Measurements from ENCODE around the gene ZDHHC3. TPM values are rescaled to one million over a fixed set of nuclear protein-coding genes. Genes with fewer than 3 reads are reported as not detected.

Gene ZDHHC3
- total RNA-seq, 1 donor from 2014 or later, result 53.7 TPM

GRCh38 chr3:44894485-44894884, 81.5 kb downstream of the ZDHHC3 start:
- DNase-seq (ENCODE audit: low spot score), result no peak

GRCh38 chr3:44893097-44893496, 82.9 kb downstream of the ZDHHC3 start:
- DNase-seq (ENCODE audit: low spot score), result no peak

- no peak for DNase-seq (ENCODE audit: low spot score)
These were observed 83.3 kb downstream of the ZDHHC3 start for GRCh38 chr3:44892689-44893088.

- no peak for DNase-seq (ENCODE audit: low spot score)
These were observed 85.1 kb downstream of the ZDHHC3 start for GRCh38 chr3:44890852-44891251.

DNA sequence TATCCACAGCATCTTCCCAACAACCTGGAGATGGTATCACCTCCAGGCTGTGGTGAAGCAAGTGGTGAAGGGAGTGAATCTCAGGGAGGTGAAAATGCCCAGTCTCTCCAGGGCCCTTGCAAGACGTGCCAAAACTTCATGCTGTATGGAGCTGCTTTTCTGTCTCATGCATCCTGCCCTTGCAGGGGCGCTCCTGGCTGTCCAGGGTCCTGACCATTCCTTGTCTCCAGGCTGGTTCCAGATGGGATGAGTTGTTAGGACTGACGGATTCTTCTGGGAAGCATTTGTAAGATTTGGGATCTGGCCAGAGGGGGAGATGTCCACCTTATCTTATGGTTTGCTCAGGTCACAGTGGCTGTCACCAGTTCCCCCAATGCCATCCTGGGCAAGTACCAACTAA, 85.7 kb downstream of the ZDHHC3 start:
- DNase-seq (ENCODE audit: low spot score), result no peak

DNA sequence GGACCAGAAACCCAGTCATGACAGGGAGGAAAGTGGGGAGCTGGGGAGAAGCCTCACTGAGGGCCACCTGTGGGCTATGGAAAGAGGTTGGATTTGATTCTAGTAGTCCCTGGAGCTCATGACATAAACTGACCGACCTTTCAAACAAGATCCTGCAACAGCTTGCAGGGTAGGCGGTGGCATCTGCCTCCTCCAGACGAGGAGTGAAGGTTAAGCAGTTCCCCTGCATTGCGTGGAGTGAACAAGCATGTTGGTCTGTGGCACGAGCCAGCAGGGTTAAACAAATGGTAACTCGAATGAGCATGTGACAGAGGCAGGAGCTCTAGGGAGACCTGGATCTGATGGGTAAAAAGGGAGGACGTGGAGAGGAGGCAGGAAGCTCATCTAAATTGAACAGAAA, 88.9 kb downstream of the ZDHHC3 start:
- DNase-seq (ENCODE audit: low spot score), result no peak

- no peak for DNase-seq (ENCODE audit: low spot score)
These were observed 89.4 kb downstream of the ZDHHC3 start for GRCh38 chr3:44886561-44886960.

GRCh38 chr3:44885618-44886017, 90.4 kb downstream of the ZDHHC3 start:
- peak; percentile 37 for DNase-seq (ENCODE audit: low spot score)

- peak; percentile 44 for DNase-seq (ENCODE audit: low spot score)
These were observed 92.0 kb downstream of the ZDHHC3 start for GRCh38 chr3:44883999-44884431.

DNA sequence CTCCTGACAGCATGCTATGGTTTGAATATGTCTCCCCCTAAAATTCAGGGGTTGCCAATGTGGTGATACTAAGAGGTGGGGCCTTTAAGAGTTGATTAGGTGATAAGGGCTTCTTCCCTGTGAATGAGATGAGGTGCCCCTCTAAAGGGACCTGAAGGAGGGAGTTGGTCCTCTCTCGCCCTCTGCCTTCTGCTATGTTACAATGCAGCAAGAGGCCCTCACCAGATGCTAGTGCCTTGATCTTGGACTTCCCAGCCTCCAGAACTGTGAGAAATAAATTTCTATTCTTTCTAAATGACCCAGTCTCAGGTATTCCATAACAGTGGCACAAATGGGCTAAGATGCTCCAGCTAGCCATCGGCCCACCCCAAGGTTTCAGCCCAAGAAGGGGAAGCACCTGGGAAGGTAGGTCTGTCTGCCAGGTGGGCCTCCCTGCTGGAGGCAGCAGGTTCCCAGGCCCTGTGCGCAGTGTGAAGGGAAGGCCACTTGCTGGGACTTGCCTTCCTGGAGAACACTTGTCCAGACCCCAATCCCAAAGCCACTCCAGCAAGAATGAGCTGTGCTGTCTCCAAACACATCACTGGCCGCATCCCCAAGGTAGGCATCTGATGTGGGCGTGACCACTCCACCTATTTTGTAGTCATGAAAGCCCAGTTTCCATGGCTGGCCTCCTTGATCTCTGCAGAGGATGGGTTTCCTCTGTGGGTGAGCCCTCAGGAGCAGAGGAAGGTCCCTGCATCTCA, 92.6 kb downstream of the ZDHHC3 start:
- no peak for DNase-seq (ENCODE audit: low spot score)

DNA sequence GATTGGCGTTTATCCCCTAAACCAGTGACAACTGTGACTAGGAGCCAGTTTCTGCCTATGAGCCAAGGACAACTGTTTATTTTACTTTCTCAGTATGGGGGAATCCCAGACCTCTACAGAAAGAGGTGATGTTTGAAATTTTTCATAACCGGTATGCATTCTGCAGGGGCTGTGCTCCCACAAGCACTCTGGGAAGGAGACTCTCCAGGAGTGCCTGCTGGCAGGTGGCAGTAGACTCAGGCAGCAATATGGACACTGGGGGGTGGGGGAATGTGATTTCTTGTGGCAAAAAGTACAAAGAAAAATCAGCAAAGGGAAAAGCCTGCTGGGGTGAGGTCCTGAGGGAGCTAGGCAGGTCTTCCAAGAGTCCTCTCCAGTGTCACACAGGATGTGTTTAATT, 95.7 kb downstream of the ZDHHC3 start:
- no peak for DNase-seq (ENCODE audit: low spot score)

GRCh38 chr3:44877333-44877732, 98.6 kb downstream of the ZDHHC3 start:
- no peak for DNase-seq (ENCODE audit: low spot score)

- DNase-seq (ENCODE audit: low spot score), result no peak
These were observed 100.4 kb downstream of the ZDHHC3 start for GRCh38 chr3:44875596-44875995.

Other genes starting within 250 kb of the ZDHHC3 start
- 14.0 TPM for gene ZNF501, start 246.5 kb downstream of the ZDHHC3 start, total RNA-seq (ENCODE audit: insufficient read depth, low replicate concordance)
- gene KIAA1143, start 214.6 kb downstream of the ZDHHC3 start, total RNA-seq (ENCODE audit: insufficient read depth, low replicate concordance), result 26.7 TPM
- 5.3 TPM for gene KIF15, start 214.4 kb downstream of the ZDHHC3 start, total RNA-seq (ENCODE audit: insufficient read depth, low replicate concordance)
- gene TMEM42, start 114.3 kb downstream of the ZDHHC3 start, total RNA-seq (ENCODE audit: insufficient read depth, low replicate concordance), result 24.8 TPM
- gene TGM4, start 101.6 kb downstream of the ZDHHC3 start, total RNA-seq (ENCODE audit: insufficient read depth, low replicate concordance), result 3.1 TPM
- gene EXOSC7, start 70 bp upstream of the ZDHHC3 start, total RNA-seq (ENCODE audit: insufficient read depth, low replicate concordance), result 15.2 TPM
- 18.3 TPM for gene CLEC3B, start 50.1 kb upstream of the ZDHHC3 start, total RNA-seq (ENCODE audit: insufficient read depth, low replicate concordance)
- 0.72 TPM for gene CDCP1, start 170.2 kb upstream of the ZDHHC3 start, total RNA-seq (ENCODE audit: insufficient read depth, low replicate concordance)

All from umbilical cord (tissue), 2 donors.